Glomerular visceral epithelial cell (primary cell): ENCODE measurements around the gene MARCHF2.

ENCODE experiments used
- DNase-seq: peaks from one replicate; pipeline ENCODE4 v3.0.0-alpha.2; 2016; ENCODE audit errors: extremely low spot score

The MARCHF2 gene

GRCh38 chr19:8477889-8478288 lies 64.8 kb downstream of the MARCHF2 start:
- DNase-seq, result no peak

GRCh38 chr19:8478598-8478997 lies 65.5 kb downstream of the MARCHF2 start:
- no peak for DNase-seq

GRCh38 chr19:8481201-8481600 lies 68.1 kb downstream of the MARCHF2 start:
- DNase-seq, result no peak

- DNase-seq, result no peak
Observed at GRCh38 chr19:8481616-8482015, 68.5 kb downstream of the MARCHF2 start.

GRCh38 chr19:8482696-8483095 lies 69.6 kb downstream of the MARCHF2 start:
- no peak for DNase-seq

- no peak for DNase-seq
Observed at GRCh38 chr19:8483165-8483564, 70.1 kb downstream of the MARCHF2 start.

- no peak for DNase-seq
Observed at GRCh38 chr19:8484331-8484894, 71.3 kb downstream of the MARCHF2 start.

GRCh38 chr19:8485561-8486371 lies 72.7 kb downstream of the MARCHF2 start:
- no peak for DNase-seq

GRCh38 chr19:8486661-8487136 lies 73.6 kb downstream of the MARCHF2 start:
- DNase-seq, result no peak

- no peak for DNase-seq
Observed at GRCh38 chr19:8487137-8487851, 74.2 kb downstream of the MARCHF2 start.

GRCh38 chr19:8488365-8488764 lies 75.3 kb downstream of the MARCHF2 start:
- no peak for DNase-seq
